Esophagus squamous epithelium (tissue), 5 donors: ENCODE measurements around the gene CHRNA5. TPM values are rescaled to one million over a fixed set of nuclear protein-coding genes. Genes with fewer than 3 reads are reported as not detected.

ENCODE experiments used
- DNase-seq: peaks from one replicate; lab custom pipeline; 2025; lab: John Stamatoyannopoulos, UW
- H3K27ac ChIP-seq, 4 donors: fragments of 200-600 bp; sonication (generic); one replicate each; pipeline ENCODE4 v1.5.1; 2016 to 2019; ENCODE audit warnings: mild to moderate bottlenecking in 1 of 4
- H3K27me3 ChIP-seq, 4 donors: fragments of 200-600 bp; sonication (generic); 1 replicate in 3 of 4; 2 replicates in 1 of 4; pipeline versions ENCODE4 v1.5.1 to v1.6.0; 2017 to 2021; ENCODE audit warnings: antibody characterized with exemption in 1 of 4
- H3K36me3 ChIP-seq, 3 donors: fragments of 200-600 bp; sonication (generic); one replicate each; pipeline ENCODE4 v1.5.1; 2016 to 2019
- H3K4me1 ChIP-seq, 3 donors: fragments of 200-600 bp; sonication (generic); one replicate each; pipeline ENCODE4 v1.5.1; 2017 to 2019
- H3K4me3 ChIP-seq, 4 donors: fragments of 200-600 bp; sonication (generic); 1 replicate in 3 of 4; 2 replicates in 1 of 4; pipeline ENCODE4 v1.5.1; 2016 to 2019; ENCODE audit warnings: mild to moderate bottlenecking in 2 of 4, moderate library complexity in 1 of 4
- H3K9me3 ChIP-seq, 3 donors: fragments of 200-600 bp; sonication (generic); one replicate each; pipeline ENCODE4 v1.5.1; 2016 to 2019
- POLR2A ChIP-seq, 4 donors: fragments of 450-650 bp; IDR thresholded peaks; one replicate each; pipeline ENCODE4 v1.6.1; 2017; ENCODE audit warnings: antibody characterized with exemption in 4 of 4, mild to moderate bottlenecking in 4 of 4, moderate library complexity in 3 of 4
- WGBS, 2 donors: methylation state at CpG; one replicate each; pipeline ENCODE4 v1.1.5; 2018; 5-methylcytosine and 5-hydroxymethylcytosine counted together
- intact Hi-C: fragments of 100-400 bp; cut with DNase I; formaldehyde crosslinking; loops from one replicate; pipeline ENCODE4 v1.15.0; 2022
- total RNA-seq, 4 donors: library from RNA; depleted of rRNA; stranded (reverse); fragments of >200 nt; gene quantifications; one replicate each; pipeline ENCODE4 v1.1.0, GENCODE V29; 2016
- TF ChIP-seq, protein P1 (sequence below), 6 experiments: fragments of 450-650 bp in 4 of 6; fragments of 200-600 bp in 2 of 6; sonication (generic) in 2 of 6; IDR thresholded peaks; one replicate each; pipeline ENCODE4 v1.5.1; 2016 to 2019; ENCODE audit warnings: antibody characterized with exemption in 6 of 6, mild to moderate bottlenecking in 4 of 6, moderate library complexity in 4 of 6
- donor health status: DM: yes; HTN: yes; CAD: no.

CHRNA5 gene
- total RNA-seq, 4 donors from 2014 or later: 0.95 to 2.9 (median 1.6) TPM

DNA sequence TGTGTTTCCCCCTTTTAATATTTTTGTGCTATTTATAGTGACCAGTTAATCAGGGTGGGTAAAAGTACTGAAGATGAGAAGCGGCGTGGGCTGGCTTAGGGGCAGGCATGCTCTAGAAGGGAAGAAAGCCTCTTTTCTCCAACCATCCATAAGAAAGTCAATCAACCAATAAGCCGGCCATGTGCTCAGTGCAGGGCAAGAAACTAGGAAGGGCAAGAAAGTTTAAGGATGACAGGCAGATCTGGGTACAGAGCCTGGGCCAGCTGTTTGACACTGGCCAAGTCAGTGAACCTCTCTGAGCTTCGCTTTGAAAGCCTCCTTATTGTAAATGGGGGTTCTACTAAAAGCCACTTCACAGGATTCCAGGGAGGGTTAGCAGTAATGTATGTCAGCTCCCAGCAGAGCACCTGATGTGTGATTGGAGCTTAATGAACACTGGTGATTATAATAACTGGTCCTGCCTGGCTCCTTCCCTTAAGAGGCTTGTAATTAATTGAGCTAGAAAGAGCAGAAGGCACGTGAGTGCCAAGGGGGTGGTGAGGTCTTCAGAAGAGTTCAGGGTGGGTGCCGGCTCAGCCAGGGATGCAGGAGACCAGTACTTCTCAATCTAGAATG is 61.2 kb downstream of the CHRNA5 start:
- intact Hi-C loops: no loop called here

DNA sequence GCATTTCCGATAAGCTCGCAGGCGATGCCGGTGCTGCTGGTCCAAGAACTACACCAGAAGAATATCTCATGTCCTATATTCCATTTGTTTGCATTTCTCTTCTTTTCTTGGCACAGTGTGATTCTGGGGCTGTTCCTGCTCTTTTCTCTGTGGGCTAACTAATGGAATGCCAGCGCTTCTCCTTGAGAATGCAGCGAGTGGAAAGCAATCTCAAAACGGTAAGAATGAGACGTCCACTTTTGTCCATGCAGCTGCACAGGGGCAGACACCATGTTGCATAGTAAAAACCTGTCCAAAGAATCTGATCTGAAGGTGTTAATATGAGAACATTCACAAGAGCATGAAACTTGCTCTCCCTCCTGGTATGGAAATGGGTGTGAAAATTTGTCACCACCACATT is 62.0 kb downstream of the CHRNA5 start:
- WGBS, 2 donors: 64 to 78% methylated on average over 6 to 8 of the region's 8 CpGs
- Histone ChIP-seq H3K27me3 (peaks cover 0 to 53% (median 0%) of the 10 kb centered on the region in 4 donors), H3K4me1 (peaks cover 0 to 23% (median 0%) of the 10 kb centered on the region in 3 donors), H3K27ac (no peak overlapping the region), H3K4me3 (no peak overlapping the region), H3K36me3 (no peaks in the 10 kb centered on the region), H3K9me3 (no peaks in the 10 kb centered on the region)
- no peak for DNase-seq
- TF ChIP-seq POLR2A (IDR thresholded peaks at IDR 0.05): no peak
- TF ChIP-seq, protein P1, sequence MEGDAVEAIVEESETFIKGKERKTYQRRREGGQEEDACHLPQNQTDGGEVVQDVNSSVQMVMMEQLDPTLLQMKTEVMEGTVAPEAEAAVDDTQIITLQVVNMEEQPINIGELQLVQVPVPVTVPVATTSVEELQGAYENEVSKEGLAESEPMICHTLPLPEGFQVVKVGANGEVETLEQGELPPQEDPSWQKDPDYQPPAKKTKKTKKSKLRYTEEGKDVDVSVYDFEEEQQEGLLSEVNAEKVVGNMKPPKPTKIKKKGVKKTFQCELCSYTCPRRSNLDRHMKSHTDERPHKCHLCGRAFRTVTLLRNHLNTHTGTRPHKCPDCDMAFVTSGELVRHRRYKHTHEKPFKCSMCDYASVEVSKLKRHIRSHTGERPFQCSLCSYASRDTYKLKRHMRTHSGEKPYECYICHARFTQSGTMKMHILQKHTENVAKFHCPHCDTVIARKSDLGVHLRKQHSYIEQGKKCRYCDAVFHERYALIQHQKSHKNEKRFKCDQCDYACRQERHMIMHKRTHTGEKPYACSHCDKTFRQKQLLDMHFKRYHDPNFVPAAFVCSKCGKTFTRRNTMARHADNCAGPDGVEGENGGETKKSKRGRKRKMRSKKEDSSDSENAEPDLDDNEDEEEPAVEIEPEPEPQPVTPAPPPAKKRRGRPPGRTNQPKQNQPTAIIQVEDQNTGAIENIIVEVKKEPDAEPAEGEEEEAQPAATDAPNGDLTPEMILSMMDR (IDR thresholded peaks at IDR 0.05): no peak
- intact Hi-C loops: no loop called here

More for the DNA sequence above, 61.2 kb downstream of the CHRNA5 start:
- WGBS, 2 donors: 58 to 61% methylated on average over 4 to 6 of the region's 6 CpGs
- Histone ChIP-seq H3K9me3 (no peaks in the 10 kb centered on the region), H3K36me3 (no peaks in the 10 kb centered on the region), H3K27ac (no peak overlapping the region), H3K4me1 (peaks cover 0 to 23% (median 0%) of the 10 kb centered on the region in 3 donors), H3K27me3 (peaks cover 0 to 61% (median under 1%) of the 10 kb centered on the region in 4 donors), H3K4me3 (no peak overlapping the region)
- TF ChIP-seq, protein P1 (IDR thresholded peaks at IDR 0.05): no peak
- no peak for TF ChIP-seq POLR2A (IDR thresholded peaks at IDR 0.05)
- no peak for DNase-seq

GRCh38 chr15:78628227-78628626 is 62.9 kb downstream of the CHRNA5 start:
- TF ChIP-seq, protein P1 (IDR thresholded peaks at IDR 0.05): no peak
- TF ChIP-seq POLR2A (IDR thresholded peaks at IDR 0.05): no peak
- H3K36me3 ChIP-seq: no peaks in the 10 kb centered on the region
- WGBS, 2 donors: 36 to 55% methylated on average over 6 of the region's 6 CpGs
- H3K9me3 ChIP-seq: peaks cover 0 to 6% (median 5%) of the 10 kb centered on the region in 3 donors
- peaks cover 0 to 23% (median 0%) of the 10 kb centered on the region in 3 donors for H3K4me1 ChIP-seq
- H3K4me3 ChIP-seq: no peak overlapping the region
- no peak overlapping the region for H3K27ac ChIP-seq
- H3K27me3 ChIP-seq: peaks cover 0 to 44% (median 0%) of the 10 kb centered on the region in 4 donors
- DNase-seq: no peak
- intact Hi-C loops: no loop called here

- Histone ChIP-seq H3K36me3 (no peaks in the 10 kb centered on the region), H3K4me3 (no peak overlapping the region), H3K27ac (no peak overlapping the region), H3K9me3 (peaks cover 0 to 10% (median 5%) of the 10 kb centered on the region in 3 donors), H3K4me1 (peaks cover 0 to 23% (median 0%) of the 10 kb centered on the region in 3 donors), H3K27me3 (peaks cover 0 to 36% (median 0%) of the 10 kb centered on the region in 4 donors)
- 81 to 90% methylated on average over 22 to 27 of the region's 29 CpGs for WGBS, 2 donors
- TF ChIP-seq, protein P1 (IDR thresholded peaks at IDR 0.05): no peak
- TF ChIP-seq POLR2A (IDR thresholded peaks at IDR 0.05): no peak
- intact Hi-C loops: no loop called here
- DNase-seq: no peak
These were observed 63.9 kb downstream of the CHRNA5 start for GRCh38 chr15:78629031-78629715.

GRCh38 chr15:78629716-78630065 is 64.4 kb downstream of the CHRNA5 start:
- Histone ChIP-seq H3K4me1 (peaks cover 0 to 23% (median 0%) of the 10 kb centered on the region in 3 donors), H3K9me3 (peaks cover 0 to 10% (median 5%) of the 10 kb centered on the region in 3 donors), H3K36me3 (no peaks in the 10 kb centered on the region), H3K27me3 (peaks cover 0 to 31% (median 0%) of the 10 kb centered on the region in 4 donors), H3K27ac (no peak overlapping the region), H3K4me3 (no peak overlapping the region)
- TF ChIP-seq, protein P1 (IDR thresholded peaks at IDR 0.05): no peak
- TF ChIP-seq POLR2A (IDR thresholded peaks at IDR 0.05): no peak
- DNase-seq: no peak
- 87 to 93% methylated on average over 10 to 12 of the region's 12 CpGs for WGBS, 2 donors
- intact Hi-C loops: no loop called here
